ENCODE data around the gene ABI1.

DNA sequence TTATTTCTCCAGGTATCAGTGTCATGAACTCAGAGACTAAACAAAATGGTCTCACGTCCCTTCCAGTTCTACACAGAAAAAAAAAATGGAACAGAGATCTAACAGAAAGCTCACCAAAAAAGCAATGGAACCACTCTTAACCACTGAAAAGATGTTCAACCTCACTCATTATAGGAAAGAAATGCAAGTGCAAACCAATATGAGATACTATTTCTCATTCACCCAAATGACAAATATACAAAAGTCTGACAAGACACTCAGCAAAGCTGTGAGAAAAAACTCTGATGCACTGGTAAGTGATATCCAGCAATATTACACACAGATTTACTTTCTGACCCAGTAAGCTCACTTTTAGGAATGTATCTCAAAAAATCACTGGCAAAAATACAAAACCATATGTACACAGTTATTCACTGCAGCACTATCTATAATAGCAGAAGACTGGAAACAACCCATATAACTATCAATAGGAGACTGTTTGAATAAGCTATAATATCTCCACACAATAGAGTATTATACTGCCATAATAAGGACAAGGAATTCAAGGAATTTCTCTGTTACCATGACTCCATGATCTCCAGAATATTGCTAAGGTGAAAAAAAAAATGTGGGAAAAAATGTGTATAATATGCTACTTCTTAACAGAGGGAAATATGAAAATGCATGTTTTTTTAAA, 36.6 kb downstream of the ABI1 start:
- TF ChIP-seq, protein P1, sequence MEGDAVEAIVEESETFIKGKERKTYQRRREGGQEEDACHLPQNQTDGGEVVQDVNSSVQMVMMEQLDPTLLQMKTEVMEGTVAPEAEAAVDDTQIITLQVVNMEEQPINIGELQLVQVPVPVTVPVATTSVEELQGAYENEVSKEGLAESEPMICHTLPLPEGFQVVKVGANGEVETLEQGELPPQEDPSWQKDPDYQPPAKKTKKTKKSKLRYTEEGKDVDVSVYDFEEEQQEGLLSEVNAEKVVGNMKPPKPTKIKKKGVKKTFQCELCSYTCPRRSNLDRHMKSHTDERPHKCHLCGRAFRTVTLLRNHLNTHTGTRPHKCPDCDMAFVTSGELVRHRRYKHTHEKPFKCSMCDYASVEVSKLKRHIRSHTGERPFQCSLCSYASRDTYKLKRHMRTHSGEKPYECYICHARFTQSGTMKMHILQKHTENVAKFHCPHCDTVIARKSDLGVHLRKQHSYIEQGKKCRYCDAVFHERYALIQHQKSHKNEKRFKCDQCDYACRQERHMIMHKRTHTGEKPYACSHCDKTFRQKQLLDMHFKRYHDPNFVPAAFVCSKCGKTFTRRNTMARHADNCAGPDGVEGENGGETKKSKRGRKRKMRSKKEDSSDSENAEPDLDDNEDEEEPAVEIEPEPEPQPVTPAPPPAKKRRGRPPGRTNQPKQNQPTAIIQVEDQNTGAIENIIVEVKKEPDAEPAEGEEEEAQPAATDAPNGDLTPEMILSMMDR (conservative IDR thresholded peaks at IDR 0.05; ENCODE audit: low read length): no peak
- no peak for TF ChIP-seq EZH2phosphoT487 (IDR thresholded peaks at IDR 0.05; ENCODE audit: borderline replicate concordance, low read depth, low read length)

Measured in OCI-LY7 (cell line).